Fibroblast of the aortic adventitia (primary cell): ENCODE results near the gene MCM5. TPM values are rescaled to one million over a fixed set of nuclear protein-coding genes. Genes with fewer than 3 reads are reported as not detected.
A peak's percentile ranks its signal among the peaks of the same experiment; 100 is the strongest.

Experiments
- DNase-seq: peaks from one replicate; pipeline ENCODE4 v3.0.0-alpha.2; 2010; ENCODE audit warnings: low read depth
- H3K4me3 ChIP-seq: 2 replicates; pipeline ENCODE4 v1.5.1; 2011; ENCODE audit warnings: low read depth, mild to moderate bottlenecking, control low read depth, low read length, moderate library complexity
- total RNA-seq: library from RNA; depleted of rRNA; stranded (reverse); fragments of >200 nt; gene quantifications from 2 replicates; pipeline ENCODE4 v1.2.3, GENCODE V29; 2012; ENCODE audit warnings: low replicate concordance
- TF ChIP-seq, protein P1 (sequence below): IDR thresholded peaks from 2 replicates; pipeline ENCODE4 v1.5.1; 2011; ENCODE audit warnings: mild to moderate bottlenecking, low read length, control low read depth, inconsistent platforms; ENCODE audit not compliant: insufficient read depth

The MCM5 gene
- total RNA-seq, 1 donor, result 76.9 TPM

DNA sequence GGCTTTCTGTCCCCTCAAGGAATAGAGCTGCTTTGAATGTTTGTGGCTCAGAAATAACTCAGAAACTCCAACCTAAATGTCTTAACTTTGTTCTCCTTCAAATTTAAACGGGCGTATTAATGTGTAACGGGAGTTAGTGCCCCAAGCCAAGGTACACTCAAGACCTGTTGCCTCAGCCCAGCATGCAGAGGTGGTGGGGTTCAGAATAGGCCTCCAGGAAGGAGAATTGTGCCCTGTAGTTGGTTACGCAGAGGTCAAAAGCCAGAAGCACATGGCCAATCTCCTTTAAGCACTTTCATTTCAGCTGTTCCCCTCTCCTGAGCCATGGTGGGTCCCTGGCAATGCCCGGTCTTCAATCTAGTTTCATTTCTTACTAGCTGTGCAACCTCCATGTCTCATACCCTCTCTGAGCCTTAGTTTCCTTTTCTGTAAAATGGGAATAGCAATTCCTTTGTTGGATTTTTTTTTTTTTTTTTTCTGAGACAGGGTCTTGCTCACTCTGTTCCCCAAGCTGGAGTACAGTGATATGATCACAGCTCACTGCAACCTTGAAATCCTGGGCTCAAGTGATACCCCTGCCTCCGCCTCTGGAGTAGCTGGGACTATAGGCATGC lies 14.9 kb upstream of the MCM5 start:
- DNase-seq, result no peak
- H3K4me3 ChIP-seq, result peak overlapping the region; percentile 9
- TF ChIP-seq, protein P1, sequence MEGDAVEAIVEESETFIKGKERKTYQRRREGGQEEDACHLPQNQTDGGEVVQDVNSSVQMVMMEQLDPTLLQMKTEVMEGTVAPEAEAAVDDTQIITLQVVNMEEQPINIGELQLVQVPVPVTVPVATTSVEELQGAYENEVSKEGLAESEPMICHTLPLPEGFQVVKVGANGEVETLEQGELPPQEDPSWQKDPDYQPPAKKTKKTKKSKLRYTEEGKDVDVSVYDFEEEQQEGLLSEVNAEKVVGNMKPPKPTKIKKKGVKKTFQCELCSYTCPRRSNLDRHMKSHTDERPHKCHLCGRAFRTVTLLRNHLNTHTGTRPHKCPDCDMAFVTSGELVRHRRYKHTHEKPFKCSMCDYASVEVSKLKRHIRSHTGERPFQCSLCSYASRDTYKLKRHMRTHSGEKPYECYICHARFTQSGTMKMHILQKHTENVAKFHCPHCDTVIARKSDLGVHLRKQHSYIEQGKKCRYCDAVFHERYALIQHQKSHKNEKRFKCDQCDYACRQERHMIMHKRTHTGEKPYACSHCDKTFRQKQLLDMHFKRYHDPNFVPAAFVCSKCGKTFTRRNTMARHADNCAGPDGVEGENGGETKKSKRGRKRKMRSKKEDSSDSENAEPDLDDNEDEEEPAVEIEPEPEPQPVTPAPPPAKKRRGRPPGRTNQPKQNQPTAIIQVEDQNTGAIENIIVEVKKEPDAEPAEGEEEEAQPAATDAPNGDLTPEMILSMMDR, result no peak

DNA sequence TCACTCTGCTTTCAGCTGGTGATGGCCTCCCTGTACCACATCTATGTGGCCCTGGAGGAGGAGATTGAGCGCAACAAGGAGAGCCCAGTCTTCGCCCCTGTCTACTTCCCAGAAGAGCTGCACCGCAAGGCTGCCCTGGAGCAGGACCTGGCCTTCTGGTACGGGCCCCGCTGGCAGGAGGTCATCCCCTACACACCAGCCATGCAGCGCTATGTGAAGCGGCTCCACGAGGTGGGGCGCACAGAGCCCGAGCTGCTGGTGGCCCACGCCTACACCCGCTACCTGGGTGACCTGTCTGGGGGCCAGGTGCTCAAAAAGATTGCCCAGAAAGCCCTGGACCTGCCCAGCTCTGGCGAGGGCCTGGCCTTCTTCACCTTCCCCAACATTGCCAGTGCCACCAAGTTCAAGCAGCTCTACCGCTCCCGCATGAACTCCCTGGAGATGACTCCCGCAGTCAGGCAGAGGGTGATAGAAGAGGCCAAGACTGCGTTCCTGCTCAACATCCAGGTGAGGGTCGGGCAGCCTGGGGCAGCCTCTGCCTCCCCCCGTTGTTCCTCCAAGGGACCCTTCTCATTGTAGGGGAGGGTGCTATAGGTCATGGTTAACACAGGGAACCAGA lies 13.2 kb upstream of the MCM5 start:
- H3K4me3 ChIP-seq, result no peak overlapping the region
- no peak for DNase-seq
- TF ChIP-seq, protein P1, result no peak

DNA sequence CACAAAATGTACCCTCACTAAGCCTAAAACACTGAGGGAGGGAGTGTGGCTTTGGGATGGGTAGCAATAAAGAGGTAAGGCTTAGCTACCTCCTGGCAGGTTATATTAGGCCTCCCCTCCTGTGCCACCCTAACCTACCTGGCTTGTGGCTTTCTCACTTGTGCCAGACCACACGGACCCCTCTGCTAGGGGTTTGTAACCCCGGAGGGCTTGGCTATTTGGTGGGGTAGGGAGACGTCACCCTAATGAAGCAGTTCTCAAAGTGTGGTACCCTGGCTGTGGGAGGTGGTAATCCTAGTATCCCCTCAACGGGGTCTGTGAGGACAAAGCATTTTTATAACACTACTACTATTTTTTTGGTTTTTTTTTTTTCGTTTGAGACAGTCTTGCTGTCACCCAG lies 9.0 kb upstream of the MCM5 start:
- TF ChIP-seq, protein P1, result no peak
- no peak overlapping the region for H3K4me3 ChIP-seq
- DNase-seq, result no peak

DNA sequence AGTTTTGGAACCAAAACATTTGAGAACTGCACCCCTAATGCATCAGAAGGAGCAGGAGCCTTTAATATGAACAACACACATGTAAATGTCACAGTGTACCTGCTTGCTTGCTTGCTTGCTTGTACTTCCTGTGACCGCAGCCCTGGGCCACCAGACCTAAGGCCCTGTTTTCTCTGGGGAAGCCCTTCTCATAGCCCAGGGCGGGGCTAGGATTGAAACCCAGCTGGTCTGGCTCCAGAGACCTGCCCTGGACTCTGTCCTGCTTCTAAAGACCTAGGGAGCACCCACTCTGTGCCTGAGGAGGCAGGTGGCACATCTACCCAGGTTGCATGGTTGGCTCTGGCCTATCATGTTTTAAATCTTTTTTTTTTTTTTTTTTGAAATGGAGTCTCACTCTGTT lies 7.6 kb upstream of the MCM5 start:
- no peak overlapping the region for H3K4me3 ChIP-seq
- no peak for DNase-seq
- TF ChIP-seq, protein P1, result no peak

DNA sequence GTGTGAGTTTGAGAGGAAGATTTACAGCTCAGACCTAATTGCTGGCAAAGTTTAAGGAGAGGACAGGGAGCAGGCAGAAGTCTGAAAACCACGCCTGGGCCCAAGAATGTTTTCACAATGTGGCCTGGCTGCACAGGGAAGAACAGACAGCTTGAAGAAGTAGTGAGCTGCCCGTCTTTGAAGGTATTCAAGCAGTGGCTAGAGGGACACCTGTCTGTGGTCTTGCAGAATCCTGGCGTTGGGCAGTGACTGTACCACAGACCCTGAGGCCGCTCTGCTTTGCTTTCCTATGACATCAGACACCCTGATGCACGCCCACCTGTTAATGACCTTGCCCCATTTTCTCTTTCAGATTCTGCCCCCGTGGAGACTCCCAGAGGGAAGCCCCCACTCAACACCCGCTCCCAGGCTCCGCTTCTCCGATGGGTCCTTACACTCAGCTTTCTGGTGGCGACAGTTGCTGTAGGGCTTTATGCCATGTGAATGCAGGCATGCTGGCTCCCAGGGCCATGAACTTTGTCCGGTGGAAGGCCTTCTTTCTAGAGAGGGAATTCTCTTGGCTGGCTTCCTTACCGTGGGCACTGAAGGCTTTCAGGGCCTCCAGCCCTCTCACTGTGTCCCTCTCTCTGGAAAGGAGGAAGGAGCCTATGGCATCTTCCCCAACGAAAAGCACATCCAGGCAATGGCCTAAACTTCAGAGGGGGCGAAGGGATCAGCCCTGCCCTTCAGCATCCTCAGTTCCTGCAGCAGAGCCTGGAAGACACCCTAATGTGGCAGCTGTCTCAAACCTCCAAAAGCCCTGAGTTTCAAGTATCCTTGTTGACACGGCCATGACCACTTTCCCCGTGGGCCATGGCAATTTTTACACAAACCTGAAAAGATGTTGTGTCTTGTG lies 6.6 kb upstream of the MCM5 start:
- DNase-seq, result no peak
- TF ChIP-seq, protein P1, result no peak
- H3K4me3 ChIP-seq, result no peak overlapping the region

DNA sequence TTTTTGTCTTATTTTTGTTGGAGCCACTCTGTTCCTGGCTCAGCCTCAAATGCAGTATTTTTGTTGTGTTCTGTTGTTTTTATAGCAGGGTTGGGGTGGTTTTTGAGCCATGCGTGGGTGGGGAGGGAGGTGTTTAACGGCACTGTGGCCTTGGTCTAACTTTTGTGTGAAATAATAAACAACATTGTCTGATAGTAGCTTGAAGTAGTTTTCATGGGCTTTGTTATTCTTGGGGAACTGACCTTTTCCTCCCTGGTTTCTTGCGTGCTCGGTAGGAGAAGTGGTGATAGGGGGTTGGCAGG lies 6.0 kb upstream of the MCM5 start:
- TF ChIP-seq, protein P1, result no peak
- H3K4me3 ChIP-seq, result no peak overlapping the region
- DNase-seq, result no peak
